HL-60 (cell line): Measurements from ENCODE around the gene EPN1.
A peak's percentile ranks its signal among the peaks of the same experiment; 100 is the strongest.

Source experiments
- DNase-seq, 2 experiments: peaks; one replicate each; pipeline ENCODE4 v3.0.0-alpha.2; 2010 to 2020; ENCODE audit warnings: low read depth in 1 of 2, low spot score in 1 of 2
- H3K27ac ChIP-seq: fragments of 250-450 bp; sonication (Bioruptor Pico); replicated peaks from 2 replicates; pipeline ENCODE4 v1.5.1; 2020; ENCODE audit warnings: mild to moderate bottlenecking, moderate library complexity
- H3K27me3 ChIP-seq: fragments of 250-450 bp; sonication (Bioruptor Pico); 2 replicates; pipeline ENCODE4 v1.5.1; 2021; ENCODE audit warnings: mild to moderate bottlenecking, moderate library complexity; ENCODE audit not compliant: insufficient read depth, poor library complexity, severe bottlenecking
- H3K4me3 ChIP-seq: replicated peaks from 2 replicates; pipeline ENCODE4 v1.5.1; 2011; ENCODE audit warnings: mild to moderate bottlenecking, control low read depth, low read length; ENCODE audit not compliant: insufficient read depth
- GABPA ChIP-seq: IDR thresholded peaks from 2 replicates; pipeline ENCODE4 v1.6.1; 2012; ENCODE audit warnings: low read depth
- POLR2AphosphoS5 ChIP-seq: IDR thresholded peaks from 2 replicates; pipeline ENCODE4 v1.6.1; 2012; ENCODE audit warnings: low read depth
- REST ChIP-seq: IDR thresholded peaks from 2 replicates; pipeline ENCODE4 v1.6.1; 2012; ENCODE audit warnings: low read depth; ENCODE audit not compliant: insufficient replicate concordance
- SPI1 ChIP-seq: IDR thresholded peaks from 2 replicates; pipeline ENCODE4 v1.6.1; 2012; ENCODE audit warnings: low read depth, mild to moderate bottlenecking, borderline replicate concordance
- TF ChIP-seq, protein P1 (sequence below): IDR thresholded peaks from one replicate; pipeline ENCODE4 v1.5.1; 2011; ENCODE audit warnings: low read length, control low read depth, inconsistent platforms; ENCODE audit not compliant: insufficient read depth

EPN1 gene

GRCh38 chr19:55659822-55660221, 15.2 kb upstream of the EPN1 start:
- TF ChIP-seq GABPA (no peak), SPI1 (peak; percentile 77)
- DNase-seq = no peak
- Histone ChIP-seq H3K27me3 (no peaks in the 10 kb centered on the region), H3K4me3 (no peak overlapping the region), H3K27ac (peak overlapping the region; percentile 8; the same call in 1 of the 2 replicates)

DNA sequence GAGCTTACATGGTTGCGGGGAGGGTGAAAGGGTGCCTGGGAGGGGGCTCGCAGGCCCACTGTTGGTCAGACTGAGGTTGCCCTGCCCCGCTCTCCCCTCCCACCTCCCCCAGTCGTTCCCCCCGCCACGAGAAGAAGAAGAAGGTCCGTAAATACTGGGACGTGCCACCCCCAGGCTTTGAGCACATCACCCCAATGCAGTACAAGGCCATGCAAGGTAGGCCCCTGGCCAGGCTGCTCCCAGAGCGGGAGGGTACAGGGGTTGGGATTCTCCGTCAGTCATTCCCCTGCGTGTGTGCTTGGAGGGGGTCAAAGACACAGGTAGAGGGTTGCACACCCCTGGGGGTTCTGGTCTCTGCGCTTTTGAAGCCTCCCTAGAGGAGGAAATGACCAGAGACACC, 14.6 kb upstream of the EPN1 start:
- Histone ChIP-seq H3K4me3 (no peak overlapping the region), H3K27ac (no peak overlapping the region)
- TF ChIP-seq, protein P1, sequence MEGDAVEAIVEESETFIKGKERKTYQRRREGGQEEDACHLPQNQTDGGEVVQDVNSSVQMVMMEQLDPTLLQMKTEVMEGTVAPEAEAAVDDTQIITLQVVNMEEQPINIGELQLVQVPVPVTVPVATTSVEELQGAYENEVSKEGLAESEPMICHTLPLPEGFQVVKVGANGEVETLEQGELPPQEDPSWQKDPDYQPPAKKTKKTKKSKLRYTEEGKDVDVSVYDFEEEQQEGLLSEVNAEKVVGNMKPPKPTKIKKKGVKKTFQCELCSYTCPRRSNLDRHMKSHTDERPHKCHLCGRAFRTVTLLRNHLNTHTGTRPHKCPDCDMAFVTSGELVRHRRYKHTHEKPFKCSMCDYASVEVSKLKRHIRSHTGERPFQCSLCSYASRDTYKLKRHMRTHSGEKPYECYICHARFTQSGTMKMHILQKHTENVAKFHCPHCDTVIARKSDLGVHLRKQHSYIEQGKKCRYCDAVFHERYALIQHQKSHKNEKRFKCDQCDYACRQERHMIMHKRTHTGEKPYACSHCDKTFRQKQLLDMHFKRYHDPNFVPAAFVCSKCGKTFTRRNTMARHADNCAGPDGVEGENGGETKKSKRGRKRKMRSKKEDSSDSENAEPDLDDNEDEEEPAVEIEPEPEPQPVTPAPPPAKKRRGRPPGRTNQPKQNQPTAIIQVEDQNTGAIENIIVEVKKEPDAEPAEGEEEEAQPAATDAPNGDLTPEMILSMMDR = no peak
- TF ChIP-seq GABPA = no peak
- TF ChIP-seq POLR2AphosphoS5 = no peak
- TF ChIP-seq SPI1 = no peak
- TF ChIP-seq REST = no peak

DNA sequence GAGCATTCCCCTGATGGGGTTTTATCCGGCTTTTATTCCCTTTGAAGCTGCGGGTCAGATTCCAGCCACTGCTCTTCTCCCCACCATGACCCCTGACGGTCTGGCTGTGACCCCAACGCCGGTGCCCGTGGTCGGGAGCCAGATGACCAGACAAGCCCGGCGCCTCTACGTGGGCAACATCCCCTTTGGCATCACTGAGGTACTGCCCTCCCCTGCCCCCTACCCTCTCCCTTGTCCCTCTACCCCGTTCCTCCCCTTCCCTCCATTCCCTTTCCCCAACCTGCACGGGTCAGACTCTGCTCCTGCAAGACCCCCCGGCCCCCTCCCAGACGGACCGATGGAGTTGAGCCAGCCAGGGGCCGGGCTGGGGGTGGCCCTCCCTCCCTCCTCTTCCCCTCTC, 14.0 kb upstream of the EPN1 start:
- no peak for DNase-seq
- no peak overlapping the region for H3K27ac ChIP-seq
- no peaks in the 10 kb centered on the region for H3K27me3 ChIP-seq
- H3K4me3 ChIP-seq = no peak overlapping the region
- no peak for TF ChIP-seq SPI1
- TF ChIP-seq, protein P1 = no peak

More for the DNA sequence above, 14.6 kb upstream of the EPN1 start:
- no peaks in the 10 kb centered on the region for H3K27me3 ChIP-seq
- DNase-seq = no peak

GRCh38 chr19:55661826-55662225, 13.2 kb upstream of the EPN1 start:
- Histone ChIP-seq H3K27me3 (no peaks in the 10 kb centered on the region), H3K4me3 (no peak overlapping the region), H3K27ac (no peak overlapping the region)
- DNase-seq = peak in 1 of 2 experiments; percentile 64
- no peak for TF ChIP-seq GABPA
- TF ChIP-seq REST = no peak
- no peak for TF ChIP-seq POLR2AphosphoS5
- peak; percentile 65; the same call in 1 of the 2 replicates for TF ChIP-seq SPI1
- TF ChIP-seq, protein P1 = no peak
